ENCODE results near the gene DYNLT2.
"Not testable (repeated sequence)": the region's sequence is repeated elsewhere in the genome, so short reads cannot be mapped to it uniquely, and the experiment has no call there.

DYNLT2 gene

GRCh38 chr6:169701311-169701953 lies 49.9 kb downstream of the DYNLT2 start:
- ATAC-seq (replicated peaks; ENCODE audit: extremely low read depth, poor library complexity, severe bottlenecking) (peak; percentile 8), DNase-seq (ENCODE audit: low spot score in 2 of 2) (peak in 1 of 2 donors; percentile 17)
- Mint-ChIP-seq H3K4me3 (peak overlapping the region; percentile 86), H3K9me3 (no peaks in the 10 kb centered on the region), H3K4me1 (peaks cover 25% of the 10 kb centered on the region), H3K36me3 (ENCODE audit: insufficient read depth) (peaks cover 21% of the 10 kb centered on the region), H3K27ac (ENCODE audit: low read depth) (peak overlapping the region; percentile 89), H3K27me3 (no peaks in the 10 kb centered on the region)

- Mint-ChIP-seq H3K27ac (ENCODE audit: low read depth) (peak overlapping the region; percentile 89), H3K9me3 (peaks cover 6% of the 10 kb centered on the region), H3K27me3 (no peaks in the 10 kb centered on the region), H3K4me1 (peaks cover 25% of the 10 kb centered on the region), H3K36me3 (ENCODE audit: insufficient read depth) (peaks cover 21% of the 10 kb centered on the region), H3K4me3 (no peak overlapping the region)
- no peak for ATAC-seq (replicated peaks; ENCODE audit: extremely low read depth, poor library complexity, severe bottlenecking)
- no peak for DNase-seq (ENCODE audit: low spot score in 2 of 2)
These were observed 51.1 kb downstream of the DYNLT2 start for GRCh38 chr6:169700296-169700695.

GRCh38 chr6:169697115-169697514 lies 54.3 kb downstream of the DYNLT2 start:
- H3K9me3 Mint-ChIP-seq; H3K27ac Mint-ChIP-seq (ENCODE audit: low read depth); H3K36me3 Mint-ChIP-seq (ENCODE audit: insufficient read depth); H3K27me3 Mint-ChIP-seq; H3K4me3 Mint-ChIP-seq; DNase-seq (ENCODE audit: low spot score in 2 of 2); ATAC-seq (replicated peaks; ENCODE audit: extremely low read depth, poor library complexity, severe bottlenecking); H3K4me1 Mint-ChIP-seq: not testable (repeated sequence)

GRCh38 chr6:169695131-169695530 lies 56.2 kb downstream of the DYNLT2 start:
- DNase-seq (ENCODE audit: low spot score in 2 of 2): no peak
- no peak for ATAC-seq (replicated peaks; ENCODE audit: extremely low read depth, poor library complexity, severe bottlenecking)
- H3K27ac Mint-ChIP-seq (ENCODE audit: low read depth): no peak overlapping the region
- H3K4me3 Mint-ChIP-seq: no peak overlapping the region
- peaks cover 2% of the 10 kb centered on the region for H3K36me3 Mint-ChIP-seq (ENCODE audit: insufficient read depth)
- peaks cover 6% of the 10 kb centered on the region for H3K4me1 Mint-ChIP-seq
- H3K9me3 Mint-ChIP-seq: peaks cover 6% of the 10 kb centered on the region
- no peaks in the 10 kb centered on the region for H3K27me3 Mint-ChIP-seq

- Mint-ChIP-seq H3K4me1 (peaks cover 7% of the 10 kb centered on the region), H3K4me3 (no peak overlapping the region), H3K27me3 (no peaks in the 10 kb centered on the region), H3K27ac (ENCODE audit: low read depth) (no peak overlapping the region), H3K9me3 (peaks cover 6% of the 10 kb centered on the region), H3K36me3 (ENCODE audit: insufficient read depth) (peaks cover 5% of the 10 kb centered on the region)
- DNase-seq (ENCODE audit: low spot score in 2 of 2) (no peak), ATAC-seq (replicated peaks; ENCODE audit: extremely low read depth, poor library complexity, severe bottlenecking) (no peak)
These were observed 58.9 kb downstream of the DYNLT2 start for GRCh38 chr6:169692516-169692915.

- Mint-ChIP-seq H3K27ac (ENCODE audit: low read depth) (no peak overlapping the region), H3K27me3 (no peaks in the 10 kb centered on the region), H3K4me3 (no peak overlapping the region), H3K4me1 (peaks cover 7% of the 10 kb centered on the region), H3K36me3 (ENCODE audit: insufficient read depth) (peaks cover 5% of the 10 kb centered on the region), H3K9me3 (peaks cover 5% of the 10 kb centered on the region)
- no peak for ATAC-seq (replicated peaks; ENCODE audit: extremely low read depth, poor library complexity, severe bottlenecking)
- DNase-seq (ENCODE audit: low spot score in 2 of 2): no peak
These were observed 60.1 kb downstream of the DYNLT2 start for GRCh38 chr6:169691260-169691659.
